Retinal pigment epithelial cell (primary cell): ENCODE measurements around the gene AFF3.
"Not testable (repeated sequence)": the region's sequence is repeated elsewhere in the genome, so short reads cannot be mapped to it uniquely, and the experiment has no call there.

Source experiments
- DNase-seq: peaks from one replicate; pipeline ENCODE4 v3.0.0-alpha.2; 2010; ENCODE audit warnings: low read depth
- H3K4me3 ChIP-seq: 2 replicates; pipeline ENCODE4 v1.5.1; 2011; ENCODE audit warnings: mild to moderate bottlenecking, low read length, control low read depth, moderate library complexity
- TF ChIP-seq, protein P1 (sequence below): conservative IDR thresholded peaks from 2 replicates; pipeline ENCODE4 v1.5.1; 2011; ENCODE audit warnings: low read depth, low read length, control low read depth, inconsistent platforms

Gene AFF3

GRCh38 chr2:100121124-100121718, 21.2 kb downstream of the AFF3 start:
- DNase-seq = no peak
- TF ChIP-seq, protein P1, sequence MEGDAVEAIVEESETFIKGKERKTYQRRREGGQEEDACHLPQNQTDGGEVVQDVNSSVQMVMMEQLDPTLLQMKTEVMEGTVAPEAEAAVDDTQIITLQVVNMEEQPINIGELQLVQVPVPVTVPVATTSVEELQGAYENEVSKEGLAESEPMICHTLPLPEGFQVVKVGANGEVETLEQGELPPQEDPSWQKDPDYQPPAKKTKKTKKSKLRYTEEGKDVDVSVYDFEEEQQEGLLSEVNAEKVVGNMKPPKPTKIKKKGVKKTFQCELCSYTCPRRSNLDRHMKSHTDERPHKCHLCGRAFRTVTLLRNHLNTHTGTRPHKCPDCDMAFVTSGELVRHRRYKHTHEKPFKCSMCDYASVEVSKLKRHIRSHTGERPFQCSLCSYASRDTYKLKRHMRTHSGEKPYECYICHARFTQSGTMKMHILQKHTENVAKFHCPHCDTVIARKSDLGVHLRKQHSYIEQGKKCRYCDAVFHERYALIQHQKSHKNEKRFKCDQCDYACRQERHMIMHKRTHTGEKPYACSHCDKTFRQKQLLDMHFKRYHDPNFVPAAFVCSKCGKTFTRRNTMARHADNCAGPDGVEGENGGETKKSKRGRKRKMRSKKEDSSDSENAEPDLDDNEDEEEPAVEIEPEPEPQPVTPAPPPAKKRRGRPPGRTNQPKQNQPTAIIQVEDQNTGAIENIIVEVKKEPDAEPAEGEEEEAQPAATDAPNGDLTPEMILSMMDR = no peak

GRCh38 chr2:100119235-100119634, 23.2 kb downstream of the AFF3 start:
- DNase-seq = peak; percentile 20
- TF ChIP-seq, protein P1 = no peak
- H3K4me3 ChIP-seq = no peak overlapping the region

More at GRCh38 chr2:100121124-100121718, 21.2 kb downstream of the AFF3 start:
- no peak overlapping the region for H3K4me3 ChIP-seq

DNA sequence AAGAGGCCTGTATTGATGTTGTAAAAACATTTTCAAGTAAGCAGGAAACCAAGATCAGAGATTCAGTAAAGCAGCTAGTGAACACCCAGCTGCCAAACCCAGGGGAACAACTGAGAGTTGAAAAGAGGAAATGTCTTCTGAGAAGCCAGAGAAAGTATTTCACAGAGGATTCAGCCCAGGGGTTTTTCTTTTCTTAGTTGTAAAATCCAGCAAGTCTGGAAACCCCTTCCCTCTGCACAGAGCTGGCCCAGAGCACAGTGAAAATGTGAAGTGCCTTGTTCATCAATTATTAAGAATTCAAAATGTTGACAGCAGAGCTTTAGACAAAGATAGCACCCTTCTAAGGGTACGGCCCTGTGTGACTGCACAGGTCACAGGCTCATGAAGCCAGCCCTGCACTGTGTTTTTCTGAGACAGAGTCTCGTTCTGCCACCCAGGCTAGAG, 28.4 kb downstream of the AFF3 start:
- H3K4me3 ChIP-seq = no peak overlapping the region
- DNase-seq = no peak

DNA sequence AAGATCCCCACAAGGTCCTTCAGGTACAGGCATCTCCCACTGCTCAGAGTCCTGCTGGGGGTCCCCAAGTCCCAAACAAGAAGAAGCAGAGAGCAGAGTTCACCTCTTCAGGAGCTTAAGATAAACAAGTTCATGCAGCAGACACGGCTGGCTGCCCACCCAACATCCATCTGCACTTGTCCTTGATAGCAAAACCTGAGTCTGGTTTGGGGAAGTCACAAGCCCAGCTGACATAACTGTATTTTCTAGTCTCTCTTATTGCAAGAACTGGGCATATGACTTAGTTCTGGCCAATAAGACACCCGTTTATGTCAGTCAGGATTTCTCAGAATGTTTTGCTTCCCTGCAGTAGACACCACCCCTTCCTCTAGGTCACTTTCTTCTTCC, 31.8 kb downstream of the AFF3 start:
- TF ChIP-seq, protein P1 = no peak
- DNase-seq = no peak

More for the DNA sequence above, 28.4 kb downstream of the AFF3 start:
- TF ChIP-seq, protein P1 = no peak

DNA sequence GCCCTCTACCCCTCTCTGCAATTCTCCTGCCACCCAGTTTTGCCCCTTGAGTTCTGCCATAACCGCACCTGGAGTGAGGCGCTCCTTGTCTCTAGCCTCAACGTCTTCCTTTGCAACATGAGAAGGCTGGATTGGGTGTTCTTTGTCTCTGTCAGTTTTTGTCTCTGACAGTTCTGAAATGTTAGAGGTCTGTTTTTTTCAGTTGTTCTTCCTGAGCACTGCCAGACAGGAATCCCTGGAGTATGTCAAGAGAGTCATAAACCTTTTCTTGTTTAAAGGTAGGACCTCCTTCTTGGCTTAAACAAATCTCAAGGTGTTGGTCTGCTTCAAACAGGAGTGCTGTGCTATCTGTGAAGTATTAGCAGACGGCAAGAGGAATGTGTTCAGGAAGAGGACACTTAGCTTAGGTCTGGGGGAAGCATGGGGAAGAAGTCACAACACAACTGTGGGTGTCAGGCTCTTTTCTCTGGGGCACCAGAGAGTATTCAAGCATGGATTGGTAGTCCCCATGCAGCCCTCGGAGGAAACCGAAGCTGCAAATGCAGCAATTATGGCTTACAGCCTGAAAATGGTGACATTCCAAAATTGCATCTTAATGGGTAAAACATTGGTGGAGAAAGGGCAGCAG, 32.3 kb downstream of the AFF3 start:
- no peak for DNase-seq
- H3K4me3 ChIP-seq = no peak overlapping the region
- TF ChIP-seq, protein P1 = no peak

More for the DNA sequence above, 31.8 kb downstream of the AFF3 start:
- H3K4me3 ChIP-seq = no peak overlapping the region

GRCh38 chr2:100108648-100109020, 33.8 kb downstream of the AFF3 start:
- DNase-seq, H3K4me3 ChIP-seq: not testable (repeated sequence)

- no peak for DNase-seq
- no peak overlapping the region for H3K4me3 ChIP-seq
- TF ChIP-seq, protein P1 = no peak
These were observed 34.3 kb downstream of the AFF3 start for GRCh38 chr2:100107906-100108647.
